BLaER1 (cell line): ENCODE data around the gene LMLN.

Source experiments
- H3K27ac ChIP-seq: shearing (Covaris generic); formaldehyde crosslinking; 2 replicates; pipeline ENCODE4 v1.8.1; 2022
- H3K27me3 ChIP-seq: shearing (Covaris generic); formaldehyde crosslinking; 2 replicates; pipeline ENCODE4 v1.8.1; 2022
- H3K36me3 ChIP-seq: shearing (Covaris generic); formaldehyde crosslinking; 2 replicates; pipeline ENCODE4 v1.8.1; 2022
- H3K4me1 ChIP-seq: shearing (Covaris generic); formaldehyde crosslinking; 2 replicates; pipeline ENCODE4 v1.8.1; 2022
- H3K4me2 ChIP-seq: shearing (Covaris generic); formaldehyde crosslinking; 2 replicates; pipeline ENCODE4 v1.8.1; 2022
- H3K4me3 ChIP-seq: shearing (Covaris generic); formaldehyde crosslinking; 2 replicates; pipeline ENCODE4 v1.8.1; 2022
- H3K9ac ChIP-seq: shearing (Covaris generic); formaldehyde crosslinking; 2 replicates; pipeline ENCODE4 v1.8.1; 2022
- H3K9me3 ChIP-seq: shearing (Covaris generic); formaldehyde crosslinking; 2 replicates; pipeline ENCODE4 v1.8.1; 2022
- H4K20me1 ChIP-seq: shearing (Covaris generic); formaldehyde crosslinking; 2 replicates; pipeline ENCODE4 v1.8.1; 2022
- Cebpa-rat ChIP-seq: shearing (Covaris generic); IDR thresholded peaks from 2 replicates; pipeline ENCODE4 v1.8.1; 2022

The LMLN gene

DNA sequence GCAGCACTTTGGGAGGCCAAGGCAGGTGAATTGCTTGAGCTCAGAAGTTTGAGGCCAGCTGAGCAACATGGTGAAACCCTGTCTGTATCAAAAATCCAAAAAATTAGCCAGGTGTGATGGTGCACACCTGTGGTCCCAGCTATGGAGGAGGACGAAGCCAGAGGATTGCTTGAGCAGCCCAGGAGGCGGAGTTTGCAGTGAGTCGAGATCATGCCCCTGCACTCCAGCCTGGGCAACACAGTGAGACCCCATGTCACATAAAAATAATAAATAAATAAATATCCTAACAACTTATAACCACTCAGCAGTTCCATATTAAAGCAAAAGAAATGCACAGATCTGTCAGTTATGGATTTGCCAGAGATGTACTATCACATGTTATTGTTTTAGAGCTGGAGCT is 62.6 kb downstream of the LMLN start:
- H3K9me3 ChIP-seq, result no peaks in the 10 kb centered on the region
- TF ChIP-seq Cebpa-rat, result no peak
- no peak overlapping the region for H3K27ac ChIP-seq
- no peaks in the 10 kb centered on the region for H3K36me3 ChIP-seq
- no peak overlapping the region for H3K4me2 ChIP-seq
- no peak overlapping the region for H3K9ac ChIP-seq
- H3K4me1 ChIP-seq, result no peaks in the 10 kb centered on the region
- H3K4me3 ChIP-seq, result no peak overlapping the region
- H3K27me3 ChIP-seq, result no peaks in the 10 kb centered on the region
- H4K20me1 ChIP-seq, result no peaks in the 10 kb centered on the region

DNA sequence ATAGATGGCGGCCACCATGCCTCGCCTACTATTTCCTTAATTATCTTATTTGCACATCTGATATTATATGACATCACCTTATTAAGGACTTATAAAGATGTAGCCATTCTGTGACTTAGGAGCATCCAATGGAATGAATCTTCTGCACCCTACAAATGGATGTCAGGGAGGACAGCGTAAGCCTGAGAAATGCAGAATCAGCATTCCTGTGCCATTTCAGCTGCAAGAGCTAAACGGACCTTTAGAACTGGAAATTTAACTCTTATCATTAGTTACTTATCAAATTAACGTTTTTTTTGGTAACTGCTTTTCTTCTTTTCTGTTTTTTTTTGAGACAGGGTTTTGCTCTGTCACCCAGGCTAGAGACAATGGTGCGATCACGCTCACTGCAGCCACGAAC is 65.6 kb downstream of the LMLN start:
- Histone ChIP-seq H3K36me3 (no peaks in the 10 kb centered on the region), H3K27ac (no peak overlapping the region), H3K4me1 (no peaks in the 10 kb centered on the region), H3K4me2 (no peak overlapping the region), H4K20me1 (no peaks in the 10 kb centered on the region), H3K4me3 (no peak overlapping the region), H3K9ac (no peak overlapping the region), H3K27me3 (no peaks in the 10 kb centered on the region), H3K9me3 (no peaks in the 10 kb centered on the region)
- no peak for TF ChIP-seq Cebpa-rat

DNA sequence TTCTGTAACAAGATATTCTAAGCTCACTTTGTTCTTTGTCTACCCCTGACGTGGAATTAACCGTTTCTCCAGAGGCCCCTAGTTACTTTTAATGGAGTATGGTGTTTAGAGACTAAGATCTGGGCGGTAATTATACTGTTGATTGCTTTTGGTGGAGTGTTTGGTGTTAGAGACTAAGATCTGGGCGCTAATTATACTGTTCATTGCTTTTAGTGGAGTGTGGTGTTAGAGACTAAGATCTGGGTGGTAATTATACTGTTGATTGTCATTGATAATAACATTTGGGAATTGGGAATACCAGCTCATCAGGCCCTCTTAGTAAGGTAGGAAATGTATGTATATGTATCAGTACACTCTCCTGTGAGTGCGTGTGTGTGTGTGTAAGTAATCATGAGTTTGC is 66.6 kb downstream of the LMLN start:
- Histone ChIP-seq H3K4me3 (no peak overlapping the region), H4K20me1 (no peaks in the 10 kb centered on the region), H3K9ac (no peak overlapping the region), H3K4me1 (no peaks in the 10 kb centered on the region), H3K9me3 (no peaks in the 10 kb centered on the region), H3K36me3 (no peaks in the 10 kb centered on the region), H3K27me3 (no peaks in the 10 kb centered on the region), H3K27ac (no peak overlapping the region), H3K4me2 (no peak overlapping the region)
- no peak for TF ChIP-seq Cebpa-rat

DNA sequence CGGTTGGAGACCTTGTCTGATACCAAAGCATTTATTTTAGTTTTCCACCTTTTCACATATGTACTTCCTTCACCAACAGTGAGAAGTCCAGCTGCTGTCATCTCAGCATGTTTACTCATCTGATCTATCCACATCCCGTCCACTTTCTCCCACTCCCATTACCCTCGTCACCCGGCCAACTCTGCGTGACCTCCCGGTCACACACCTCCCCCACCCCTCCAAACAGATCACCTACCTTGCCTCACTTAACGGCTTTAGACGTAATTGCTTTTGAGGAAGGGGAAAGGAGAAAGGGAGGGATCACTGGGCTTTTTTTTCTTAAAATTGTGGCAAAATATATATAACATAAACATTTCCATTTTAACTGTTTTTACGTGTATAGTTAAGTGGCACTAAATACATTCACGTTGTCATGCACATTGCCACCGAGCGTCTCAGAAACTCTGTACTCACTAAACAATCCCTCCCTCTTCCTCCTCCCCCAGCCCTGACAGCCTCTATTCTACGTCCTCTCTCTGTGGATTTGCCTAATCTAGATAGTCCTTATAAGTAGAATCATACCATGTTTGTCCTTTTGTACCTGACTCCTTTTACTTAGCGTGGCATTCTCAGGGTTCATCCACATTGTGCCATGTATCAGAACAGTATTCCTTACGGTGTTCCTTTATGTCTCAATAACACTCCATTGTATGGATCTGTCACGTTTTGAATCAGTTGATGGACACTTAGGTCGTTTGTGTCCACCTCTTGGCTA is 67.2 kb downstream of the LMLN start:
- H3K27me3 ChIP-seq, result no peaks in the 10 kb centered on the region
- no peaks in the 10 kb centered on the region for H4K20me1 ChIP-seq
- H3K9ac ChIP-seq, result no peak overlapping the region
- peaks cover 4% of the 10 kb centered on the region for H3K4me1 ChIP-seq
- no peak overlapping the region for H3K27ac ChIP-seq
- H3K9me3 ChIP-seq, result no peaks in the 10 kb centered on the region
- no peak overlapping the region for H3K4me3 ChIP-seq
- no peak overlapping the region for H3K4me2 ChIP-seq
- TF ChIP-seq Cebpa-rat, result no peak
- H3K36me3 ChIP-seq, result no peaks in the 10 kb centered on the region

DNA sequence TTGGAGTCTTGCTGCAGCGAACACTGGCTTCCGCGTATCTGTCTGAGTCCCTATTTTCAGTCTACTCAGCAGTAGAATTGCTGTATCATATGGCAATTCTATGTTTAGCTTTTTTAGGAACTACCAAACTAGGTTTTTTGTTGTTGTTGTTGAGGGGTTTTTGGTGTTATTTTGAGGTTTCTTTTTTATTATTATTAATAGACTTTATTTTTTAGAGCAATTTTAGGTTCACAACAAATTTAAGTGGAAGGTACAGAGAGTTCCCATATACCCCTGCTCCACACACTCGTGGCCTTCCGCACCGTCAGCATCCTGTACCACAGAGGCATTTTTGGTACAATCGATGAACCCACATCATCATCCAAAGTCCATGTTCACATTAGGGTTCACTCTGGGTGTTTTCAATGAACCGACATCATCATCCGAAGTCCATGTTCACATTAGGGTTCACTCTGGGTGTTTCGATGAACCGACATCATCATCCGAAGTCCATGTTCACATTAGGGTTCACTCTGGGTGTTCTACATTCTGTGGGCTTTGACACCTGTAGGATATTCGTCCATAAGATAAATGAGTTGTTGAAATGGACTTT is 67.9 kb downstream of the LMLN start:
- Histone ChIP-seq H3K4me3 (no peak overlapping the region), H3K4me1 (peaks cover 10% of the 10 kb centered on the region), H3K4me2 (no peak overlapping the region), H3K9me3 (no peaks in the 10 kb centered on the region), H3K9ac (no peak overlapping the region), H3K36me3 (no peaks in the 10 kb centered on the region), H3K27ac (no peak overlapping the region), H4K20me1 (no peaks in the 10 kb centered on the region), H3K27me3 (no peaks in the 10 kb centered on the region)
- TF ChIP-seq Cebpa-rat, result no peak

DNA sequence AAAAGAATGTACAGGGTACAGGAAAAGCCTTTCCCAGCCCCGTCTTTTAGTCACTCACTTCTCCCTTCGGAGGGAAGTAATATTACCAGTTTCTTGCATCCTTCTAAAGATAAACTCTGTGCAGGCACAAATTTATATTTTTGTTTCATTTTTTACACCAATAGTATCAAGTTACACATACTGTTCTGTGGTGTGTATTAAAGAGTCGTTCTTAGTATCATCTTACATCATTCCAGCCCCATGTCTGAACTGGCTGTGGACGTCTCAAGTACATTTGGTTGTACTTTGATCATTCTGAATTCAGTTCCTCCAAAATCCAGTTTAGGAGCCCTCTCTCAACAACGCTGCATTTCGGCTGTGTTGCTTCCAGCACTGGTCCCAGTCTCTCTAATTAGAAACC is 68.7 kb downstream of the LMLN start:
- Histone ChIP-seq H3K4me3 (no peak overlapping the region), H3K27ac (no peak overlapping the region), H3K36me3 (no peaks in the 10 kb centered on the region), H3K9ac (no peak overlapping the region), H3K4me1 (peaks cover 10% of the 10 kb centered on the region), H3K9me3 (no peaks in the 10 kb centered on the region), H3K27me3 (no peaks in the 10 kb centered on the region), H4K20me1 (no peaks in the 10 kb centered on the region), H3K4me2 (no peak overlapping the region)
- no peak for TF ChIP-seq Cebpa-rat

DNA sequence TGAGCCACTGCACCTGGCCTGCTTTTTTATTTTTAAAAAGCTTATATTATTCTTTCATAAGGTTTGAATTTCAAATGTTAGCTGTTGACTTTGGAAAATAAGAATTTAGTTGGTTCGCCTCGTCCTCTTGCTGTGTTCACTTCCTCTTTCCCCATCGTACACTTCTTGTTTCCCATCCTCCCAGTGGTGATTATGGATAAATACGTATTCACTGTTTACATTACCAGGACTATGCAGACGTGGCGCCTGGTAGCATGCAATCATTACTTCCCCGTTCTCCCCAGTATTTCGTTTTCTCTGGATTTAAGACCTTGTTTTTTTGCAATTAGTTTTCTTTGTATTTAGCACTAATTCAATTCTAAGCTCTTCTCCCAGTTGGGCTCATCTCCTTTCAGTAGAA is 70.1 kb downstream of the LMLN start:
- Histone ChIP-seq H3K9ac (no peak overlapping the region), H3K4me3 (no peak overlapping the region), H3K27ac (no peak overlapping the region), H3K27me3 (no peaks in the 10 kb centered on the region), H3K4me1 (peaks cover 10% of the 10 kb centered on the region), H4K20me1 (no peaks in the 10 kb centered on the region), H3K4me2 (no peak overlapping the region), H3K36me3 (no peaks in the 10 kb centered on the region; the same call in 1 of the 2 replicates), H3K9me3 (no peaks in the 10 kb centered on the region)
- TF ChIP-seq Cebpa-rat, result no peak

DNA sequence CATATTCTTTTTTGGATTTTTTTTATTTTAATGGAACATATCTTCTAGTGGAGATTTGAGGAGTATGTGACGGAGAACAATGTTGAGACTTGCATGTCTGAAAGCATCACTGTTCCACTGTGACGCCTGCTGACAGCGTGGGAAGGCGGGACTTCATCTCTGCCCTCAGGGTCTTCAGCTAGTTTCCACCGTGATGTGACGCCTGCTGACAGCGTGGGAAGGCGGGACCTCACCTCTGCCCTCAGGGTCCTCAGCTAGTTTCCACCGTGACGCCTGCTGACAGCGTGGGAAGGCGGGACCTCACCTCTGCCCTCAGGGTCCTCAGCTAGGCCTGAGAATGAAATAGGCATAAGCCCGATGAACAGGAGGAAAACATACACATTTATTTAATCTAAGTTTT is 70.7 kb downstream of the LMLN start:
- Histone ChIP-seq H3K4me2 (no peak overlapping the region), H4K20me1 (no peaks in the 10 kb centered on the region), H3K9me3 (no peaks in the 10 kb centered on the region), H3K4me1 (peaks cover 10% of the 10 kb centered on the region), H3K27ac (no peak overlapping the region), H3K36me3 (no peaks in the 10 kb centered on the region; the same call in 1 of the 2 replicates), H3K27me3 (no peaks in the 10 kb centered on the region), H3K4me3 (no peak overlapping the region), H3K9ac (no peak overlapping the region)
- TF ChIP-seq Cebpa-rat, result no peak

DNA sequence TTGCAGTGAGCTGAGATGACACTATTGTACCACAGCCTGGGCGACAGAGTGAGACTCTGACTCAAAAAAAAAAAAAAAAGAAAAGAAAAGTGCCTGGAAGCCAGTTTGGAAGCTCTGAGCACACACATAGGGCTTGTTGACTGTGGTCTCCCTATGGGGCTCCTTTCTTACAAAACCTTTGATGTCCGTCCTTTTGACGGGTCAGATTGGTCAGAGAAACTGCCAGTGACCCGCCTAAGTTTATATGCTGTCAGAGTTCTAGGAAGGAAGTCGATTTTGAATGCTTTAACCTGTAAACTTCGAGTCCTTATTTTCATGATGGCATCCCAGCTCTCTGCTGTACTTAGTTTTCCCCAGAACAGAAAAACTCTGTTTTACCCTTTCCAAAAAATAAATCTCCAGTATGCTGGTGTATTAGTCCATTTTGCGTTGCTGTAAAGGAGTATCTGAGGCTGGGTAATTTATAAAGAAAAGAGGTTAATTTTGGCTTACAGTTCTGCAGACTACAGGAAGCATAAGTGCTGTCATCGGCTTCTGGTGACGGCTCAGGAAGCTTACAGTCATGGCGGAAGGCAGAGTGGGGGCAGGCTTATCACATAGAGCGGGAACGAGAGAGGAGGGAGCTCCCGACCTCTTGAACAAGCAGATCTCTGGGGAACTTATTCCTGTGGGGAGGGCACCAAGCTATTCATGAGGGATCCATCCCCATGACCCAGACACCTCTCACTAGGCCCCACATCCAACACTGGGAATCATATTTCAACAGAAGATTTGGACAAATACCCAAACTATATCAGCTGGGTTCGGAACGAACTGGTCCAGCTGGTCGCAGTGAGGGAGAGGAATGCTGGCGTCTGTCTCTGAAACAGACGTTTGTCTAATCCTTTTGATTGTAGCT is 72.3 kb downstream of the LMLN start:
- H4K20me1 ChIP-seq, result no peaks in the 10 kb centered on the region
- H3K4me1 ChIP-seq, result peaks cover 10% of the 10 kb centered on the region
- H3K27me3 ChIP-seq, result no peaks in the 10 kb centered on the region
- H3K9ac ChIP-seq, result no peak overlapping the region
- no peak for TF ChIP-seq Cebpa-rat
- no peak overlapping the region for H3K27ac ChIP-seq
- no peak overlapping the region for H3K4me3 ChIP-seq
- H3K9me3 ChIP-seq, result no peaks in the 10 kb centered on the region
- no peaks in the 10 kb centered on the region; the same call in 1 of the 2 replicates for H3K36me3 ChIP-seq
- H3K4me2 ChIP-seq, result peak overlapping the region; percentile 21

DNA sequence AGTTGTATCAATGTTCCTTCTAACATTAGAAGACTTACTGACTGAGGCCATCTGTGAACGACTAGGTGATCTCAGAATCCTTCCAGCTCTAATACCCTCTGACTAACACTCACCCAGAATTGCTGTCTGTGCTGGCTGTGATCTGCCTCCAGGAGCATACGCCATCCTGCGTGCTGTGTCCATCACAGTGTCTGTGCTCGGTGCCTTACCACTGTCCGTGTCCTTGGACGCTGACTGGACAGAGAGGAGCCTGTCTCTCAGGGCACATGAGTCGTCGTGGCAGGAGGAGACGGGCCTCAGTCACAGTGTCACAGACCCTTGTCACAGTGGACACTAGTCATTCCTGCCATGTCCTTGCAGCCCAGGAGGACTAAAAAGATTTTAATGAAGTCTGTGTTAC is 83.1 kb downstream of the LMLN start:
- peaks cover 14% of the 10 kb centered on the region; the same call in 1 of the 2 replicates for H3K36me3 ChIP-seq
- H3K9me3 ChIP-seq, result no peaks in the 10 kb centered on the region
- TF ChIP-seq Cebpa-rat, result no peak
- no peak overlapping the region for H3K27ac ChIP-seq
- H3K9ac ChIP-seq, result no peak overlapping the region
- no peak overlapping the region for H3K4me2 ChIP-seq
- no peaks in the 10 kb centered on the region for H3K27me3 ChIP-seq
- no peaks in the 10 kb centered on the region; the same call in 1 of the 2 replicates for H3K4me1 ChIP-seq
- no peak overlapping the region for H3K4me3 ChIP-seq
- no peaks in the 10 kb centered on the region for H4K20me1 ChIP-seq
